GM20000 (cell line): ENCODE measurements around the gene CEP95.

Source experiments
- DNase-seq: peaks from one replicate; pipeline ENCODE4 v3.0.0; 2012; ENCODE audit warnings: low spot score
- TF ChIP-seq, protein P1 (sequence below): IDR thresholded peaks from 2 replicates; pipeline ENCODE4 v1.5.1; 2012; ENCODE audit warnings: mild to moderate bottlenecking, control low read depth; ENCODE audit errors: extremely low read depth, missing control alignments

CEP95 gene

GRCh38 chr17:64502809-64503208 is 4.0 kb upstream of the CEP95 start:
- DNase-seq = no peak
- TF ChIP-seq, protein P1, sequence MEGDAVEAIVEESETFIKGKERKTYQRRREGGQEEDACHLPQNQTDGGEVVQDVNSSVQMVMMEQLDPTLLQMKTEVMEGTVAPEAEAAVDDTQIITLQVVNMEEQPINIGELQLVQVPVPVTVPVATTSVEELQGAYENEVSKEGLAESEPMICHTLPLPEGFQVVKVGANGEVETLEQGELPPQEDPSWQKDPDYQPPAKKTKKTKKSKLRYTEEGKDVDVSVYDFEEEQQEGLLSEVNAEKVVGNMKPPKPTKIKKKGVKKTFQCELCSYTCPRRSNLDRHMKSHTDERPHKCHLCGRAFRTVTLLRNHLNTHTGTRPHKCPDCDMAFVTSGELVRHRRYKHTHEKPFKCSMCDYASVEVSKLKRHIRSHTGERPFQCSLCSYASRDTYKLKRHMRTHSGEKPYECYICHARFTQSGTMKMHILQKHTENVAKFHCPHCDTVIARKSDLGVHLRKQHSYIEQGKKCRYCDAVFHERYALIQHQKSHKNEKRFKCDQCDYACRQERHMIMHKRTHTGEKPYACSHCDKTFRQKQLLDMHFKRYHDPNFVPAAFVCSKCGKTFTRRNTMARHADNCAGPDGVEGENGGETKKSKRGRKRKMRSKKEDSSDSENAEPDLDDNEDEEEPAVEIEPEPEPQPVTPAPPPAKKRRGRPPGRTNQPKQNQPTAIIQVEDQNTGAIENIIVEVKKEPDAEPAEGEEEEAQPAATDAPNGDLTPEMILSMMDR = no peak

GRCh38 chr17:64503341-64503740 is 3.4 kb upstream of the CEP95 start:
- no peak for DNase-seq
- TF ChIP-seq, protein P1 = no peak

GRCh38 chr17:64503821-64504768 is 2.7 kb upstream of the CEP95 start:
- TF ChIP-seq, protein P1 = no peak
- no peak for DNase-seq

GRCh38 chr17:64504769-64505339 is 1.9 kb upstream of the CEP95 start:
- no peak for DNase-seq
- TF ChIP-seq, protein P1 = no peak

DNA sequence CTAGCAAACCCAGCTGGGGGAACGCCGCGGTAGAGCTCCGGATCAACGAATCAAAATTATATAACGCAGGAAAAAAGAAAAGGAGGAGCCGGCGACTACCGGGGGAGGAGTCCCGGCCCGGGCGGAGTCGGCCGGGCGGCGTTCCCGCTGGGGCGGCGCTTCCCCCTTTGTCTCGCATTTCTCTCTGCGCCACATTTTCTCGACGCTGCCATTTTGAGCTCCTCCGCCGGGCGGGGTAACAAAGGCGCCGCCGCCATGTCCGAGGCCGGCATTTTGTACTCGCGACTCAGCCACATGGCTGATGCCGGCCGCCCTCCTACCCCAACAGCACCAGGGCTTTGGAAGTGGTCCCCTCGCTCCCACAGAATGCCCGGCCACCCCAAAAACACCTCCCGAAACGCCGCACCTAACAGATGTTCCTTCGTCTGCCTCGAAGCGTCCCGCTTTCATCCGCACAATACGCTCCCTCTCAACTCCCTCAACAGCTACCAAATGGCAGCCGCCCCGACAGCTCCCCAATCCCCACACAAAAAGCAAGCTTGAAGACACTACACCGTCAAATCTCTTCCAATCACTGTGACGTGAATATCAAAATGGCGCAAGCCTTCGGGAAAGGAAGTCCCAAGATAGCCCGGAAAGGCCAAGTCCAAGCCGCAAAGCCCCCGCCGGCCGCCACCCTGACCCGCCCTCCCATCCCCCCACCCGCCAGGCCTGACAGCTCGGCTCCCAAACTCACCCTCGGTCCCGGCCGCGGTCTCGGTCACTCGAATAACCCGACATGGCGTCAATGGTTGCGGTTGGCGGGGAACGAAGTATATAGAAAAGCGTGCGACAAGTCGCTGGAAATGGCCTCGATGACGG is 1.2 kb upstream of the CEP95 start:
- DNase-seq = peak; percentile 83
- TF ChIP-seq, protein P1 = no peak

DNA sequence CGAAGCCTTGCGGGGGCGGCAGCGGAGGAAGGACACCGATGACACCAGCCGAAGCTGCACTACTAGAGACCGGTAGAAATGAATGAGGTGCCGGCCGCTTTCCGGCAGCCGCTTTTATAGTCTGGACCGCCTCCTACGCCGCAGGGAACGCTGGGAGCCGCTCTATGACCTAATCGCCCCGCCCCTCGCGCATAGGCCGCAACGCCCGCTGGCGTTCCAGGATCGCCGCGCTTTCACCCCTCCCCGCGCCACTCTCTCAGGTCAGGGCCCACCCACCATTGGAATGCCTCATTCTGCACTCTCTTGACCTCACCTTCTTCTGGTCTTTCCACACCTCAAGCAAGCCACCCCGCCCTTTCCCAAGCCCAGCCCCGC is 589 bp upstream of the CEP95 start, which contains the start of gene DDX5:
Gene DDX5 (minus strand): TSS at position 89 of the 375 bp plus-strand sequence. CDS start 170 bp downstream, outside the sequence.
- DNase-seq = peak; percentile 94

More for the DNA sequence above, 589 bp upstream of the CEP95 start, which contains the start of gene DDX5:
- TF ChIP-seq, protein P1 = no peak
